Smooth muscle cell (in vitro differentiated cells): ENCODE measurements around the gene TEKT5. TPM values are rescaled to one million over a fixed set of nuclear protein-coding genes. Genes with fewer than 3 reads are reported as not detected.

ENCODE experiments used
- DNase-seq: peaks from one replicate; lab custom pipeline; 2025; ENCODE audit not compliant: unreplicated experiment; lab: John Stamatoyannopoulos, UW
- H2AFZ ChIP-seq: fragments of 200-600 bp; sonication (generic); 2 replicates; pipeline ENCODE4 v1.6.0; 2016; ENCODE audit warnings: antibody characterized with exemption, low read depth, mild to moderate bottlenecking
- H3F3A ChIP-seq: fragments of 200-600 bp; sonication (generic); 2 replicates; pipeline ENCODE4 v1.6.0; 2017; ENCODE audit warnings: antibody characterized with exemption, low read depth
- H3K27ac ChIP-seq: fragments of 200-600 bp; sonication (generic); 2 replicates; pipeline ENCODE4 v1.5.1; 2016; ENCODE audit warnings: low read depth, mild to moderate bottlenecking
- H3K27me3 ChIP-seq: fragments of 200-600 bp; sonication (generic); 2 replicates; pipeline ENCODE4 v1.6.1; 2016; ENCODE audit warnings: low read depth, mild to moderate bottlenecking
- H3K36me3 ChIP-seq: fragments of 200-600 bp; sonication (generic); 2 replicates; pipeline ENCODE4 v1.5.1; 2016; ENCODE audit warnings: low read depth
- H3K4me1 ChIP-seq: fragments of 200-600 bp; sonication (generic); 2 replicates; pipeline ENCODE4 v1.5.1; 2016; ENCODE audit warnings: low read depth
- H3K4me2 ChIP-seq: fragments of 200-600 bp; sonication (generic); 2 replicates; pipeline ENCODE4 v1.6.0; 2016; ENCODE audit warnings: mild to moderate bottlenecking
- H3K4me3 ChIP-seq: fragments of 200-600 bp; sonication (generic); 2 replicates; pipeline ENCODE4 v1.5.1; 2016; ENCODE audit warnings: mild to moderate bottlenecking
- H3K79me2 ChIP-seq: fragments of 200-600 bp; sonication (generic); 2 replicates; pipeline ENCODE4 v1.6.0; 2016; ENCODE audit warnings: low read depth, mild to moderate bottlenecking
- H3K9ac ChIP-seq: fragments of 200-600 bp; sonication (generic); 2 replicates; pipeline ENCODE4 v1.6.0; 2016; ENCODE audit warnings: low read depth
- H3K9me3 ChIP-seq: fragments of 200-600 bp; sonication (generic); replicated peaks from 2 replicates; pipeline ENCODE4 v1.5.1; 2016; ENCODE audit warnings: low read depth
- H4K20me1 ChIP-seq: fragments of 200-600 bp; sonication (generic); 2 replicates; pipeline ENCODE4 v1.6.0; 2016; ENCODE audit warnings: low read depth
- CTCF ChIP-seq: fragments of 200-600 bp; sonication (generic); IDR thresholded peaks from 2 replicates; pipeline ENCODE4 v1.5.1; 2017; ENCODE audit warnings: borderline replicate concordance, mild to moderate bottlenecking, antibody characterized with exemption; ENCODE audit not compliant: insufficient read depth, poor library complexity, severe bottlenecking
- WGBS: methylation state at CpG from one replicate; pipeline ENCODE4 v1.1.7; 2016; ENCODE audit warnings: low lambda C conversion rate; 5-methylcytosine and 5-hydroxymethylcytosine counted together
- polyA plus RNA-seq: library from polyadenylated mRNA; unstranded; fragments of >200 nt; fragmentation: Nextera tagmentation; extraction: Ambion mirVana; gene quantifications from 2 replicates; pipeline ENCODE4 v1.2.1, GENCODE V29; 2016
- total RNA-seq: library from RNA; depleted of rRNA; stranded (reverse); fragments of >200 nt; gene quantifications from 2 replicates; pipeline ENCODE4 v1.2.3, GENCODE V29; 2014

Gene TEKT5
- total and polyA plus RNA-seq, 2 experiments from 2014 or later = not detected

- no peak for TF ChIP-seq CTCF
- WGBS = 92% methylated on average over 11 of the region's 11 CpGs
- no peak overlapping the region for H2AFZ ChIP-seq
- no peak for DNase-seq
- no peaks in the 10 kb centered on the region for H4K20me1 ChIP-seq
- H3K9me3 ChIP-seq = no peaks in the 10 kb centered on the region
- H3K9ac ChIP-seq = no peak overlapping the region
- no peaks in the 10 kb centered on the region for H3K79me2 ChIP-seq
- H3K27me3 ChIP-seq = peaks cover 9% of the 10 kb centered on the region
- no peaks in the 10 kb centered on the region for H3K36me3 ChIP-seq
- H3K4me3 ChIP-seq = no peak overlapping the region
- H3K4me2 ChIP-seq = no peak overlapping the region
- H3F3A ChIP-seq = no peaks in the 10 kb centered on the region
- H3K27ac ChIP-seq = no peak overlapping the region
- peaks cover 4% of the 10 kb centered on the region for H3K4me1 ChIP-seq
Observed at GRCh38 chr16:10598157-10598556, 96.6 kb downstream of the TEKT5 start.

GRCh38 chr16:10597187-10597601, 97.5 kb downstream of the TEKT5 start:
- Histone ChIP-seq H3K36me3 (no peaks in the 10 kb centered on the region), H3K4me1 (peaks cover 5% of the 10 kb centered on the region), H4K20me1 (no peaks in the 10 kb centered on the region), H3K4me2 (no peak overlapping the region), H3K79me2 (no peaks in the 10 kb centered on the region), H3K27me3 (peaks cover 9% of the 10 kb centered on the region), H3K9me3 (no peaks in the 10 kb centered on the region), H3K9ac (no peak overlapping the region), H3K4me3 (no peak overlapping the region), H3K27ac (no peak overlapping the region), H3F3A (no peaks in the 10 kb centered on the region), H2AFZ (no peak overlapping the region)
- no peak for DNase-seq
- WGBS = 82% methylated on average over 3 of the region's 3 CpGs
- TF ChIP-seq CTCF = no peak

- H4K20me1 ChIP-seq = no peaks in the 10 kb centered on the region
- no peak for TF ChIP-seq CTCF
- H3K4me2 ChIP-seq = no peak overlapping the region
- no peak overlapping the region for H3K27ac ChIP-seq
- peaks cover 11% of the 10 kb centered on the region for H3K27me3 ChIP-seq
- no peaks in the 10 kb centered on the region for H3K9me3 ChIP-seq
- no peaks in the 10 kb centered on the region for H3F3A ChIP-seq
- no peak for DNase-seq
- H3K4me1 ChIP-seq = peaks cover 5% of the 10 kb centered on the region
- H3K9ac ChIP-seq = no peak overlapping the region
- no peak overlapping the region for H3K4me3 ChIP-seq
- no peak overlapping the region for H2AFZ ChIP-seq
- no peaks in the 10 kb centered on the region for H3K36me3 ChIP-seq
- WGBS = 86% methylated on average over 9 of the region's 9 CpGs
- no peaks in the 10 kb centered on the region for H3K79me2 ChIP-seq
Observed at GRCh38 chr16:10594312-10594950, 100.3 kb downstream of the TEKT5 start.

GRCh38 chr16:10592611-10593010, 102.1 kb downstream of the TEKT5 start:
- H3K4me1 ChIP-seq = peaks cover 12% of the 10 kb centered on the region
- no peaks in the 10 kb centered on the region for H3K9me3 ChIP-seq
- 89% methylated on average over 1 of the region's 1 CpG for WGBS
- no peak for TF ChIP-seq CTCF
- no peak for DNase-seq
- peaks cover 20% of the 10 kb centered on the region for H3K27me3 ChIP-seq
- no peaks in the 10 kb centered on the region for H4K20me1 ChIP-seq
- H3K36me3 ChIP-seq = no peaks in the 10 kb centered on the region
- no peak overlapping the region for H3K27ac ChIP-seq
- no peaks in the 10 kb centered on the region for H3K79me2 ChIP-seq
- no peaks in the 10 kb centered on the region for H3F3A ChIP-seq
- H3K4me3 ChIP-seq = no peak overlapping the region
- no peak overlapping the region for H3K9ac ChIP-seq
- H3K4me2 ChIP-seq = no peak overlapping the region
- H2AFZ ChIP-seq = no peak overlapping the region
